ENCODE data around the gene GUCD1.
"Not testable (repeated sequence)": the region's sequence is repeated elsewhere in the genome, so short reads cannot be mapped to it uniquely, and the experiment has no call there.

The GUCD1 gene

DNA sequence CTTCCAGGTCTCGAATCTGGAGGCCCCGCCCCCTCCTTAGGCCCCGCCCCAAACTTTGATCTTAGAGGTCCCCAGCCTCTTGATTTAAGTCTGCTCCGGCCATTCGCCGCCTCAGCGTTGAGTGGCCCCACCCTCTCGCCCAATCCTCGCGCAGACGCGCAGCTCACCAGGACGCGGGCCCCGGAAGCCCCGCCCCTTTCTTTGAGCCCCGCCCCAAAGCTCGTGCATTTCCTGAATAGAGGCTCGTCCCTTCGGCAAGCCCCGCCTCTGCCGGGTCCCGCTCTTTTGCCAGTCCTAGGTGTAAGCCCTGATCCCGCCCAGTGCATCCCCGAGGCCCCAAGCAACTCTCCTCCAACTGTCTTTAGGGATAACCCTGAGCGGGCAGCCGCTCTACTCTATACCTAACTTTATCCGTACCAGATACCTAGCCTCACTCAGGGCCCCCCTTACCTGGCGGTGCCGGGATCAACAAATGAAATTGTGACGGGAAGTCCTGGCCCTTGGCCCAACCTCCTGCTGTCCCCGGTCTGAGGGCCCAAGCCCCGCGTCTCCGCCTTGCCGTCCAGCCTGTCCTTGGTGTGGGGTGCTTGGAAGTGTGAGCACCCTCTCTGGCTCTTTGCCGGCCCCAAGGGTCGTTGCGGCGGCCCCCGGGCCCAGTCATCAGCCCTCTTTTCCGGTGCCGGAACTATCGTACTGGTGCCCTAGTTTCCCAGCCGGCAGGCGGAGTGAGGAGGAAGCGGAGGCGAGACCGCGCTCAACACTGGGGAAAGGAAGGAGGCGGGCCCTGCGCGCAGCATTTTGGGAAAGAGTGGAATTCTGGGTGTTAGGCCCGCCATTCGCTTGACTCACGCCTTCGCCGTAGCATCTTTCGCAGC is 464 bp upstream of the GUCD1 start, which contains the start of gene SNRPD3:
Gene SNRPD3, plus strand, starts transcription at position 835 of the 875 bp plus-strand sequence. CDS start 1,676 bp downstream, outside the sequence.
- H3K27me3 ChIP-seq (ENCODE audit: control insufficient read depth, insufficient read depth, low read length) = no peaks in the 10 kb centered on the region
- peaks cover 38% of the 10 kb centered on the region for H3K36me3 ChIP-seq (ENCODE audit: control insufficient read depth, insufficient read depth, low read length)
- H3K9me3 ChIP-seq (ENCODE audit: control insufficient read depth, insufficient read depth, low read length) = no peaks in the 10 kb centered on the region
- peak within 1 kb of the TSS; percentile 94 for H3K4me3 ChIP-seq (ENCODE audit: low read depth, low read length)
- H3K27ac ChIP-seq (ENCODE audit: low read depth, low read length) = peak within 1 kb of the TSS; percentile 97
- H3K9ac ChIP-seq (ENCODE audit: low read depth, low read length) = peak within 1 kb of the TSS; percentile 95
- H3K4me1 ChIP-seq (ENCODE audit: control insufficient read depth, insufficient read depth, low read length) = peaks cover 16% of the 10 kb centered on the region

DNA sequence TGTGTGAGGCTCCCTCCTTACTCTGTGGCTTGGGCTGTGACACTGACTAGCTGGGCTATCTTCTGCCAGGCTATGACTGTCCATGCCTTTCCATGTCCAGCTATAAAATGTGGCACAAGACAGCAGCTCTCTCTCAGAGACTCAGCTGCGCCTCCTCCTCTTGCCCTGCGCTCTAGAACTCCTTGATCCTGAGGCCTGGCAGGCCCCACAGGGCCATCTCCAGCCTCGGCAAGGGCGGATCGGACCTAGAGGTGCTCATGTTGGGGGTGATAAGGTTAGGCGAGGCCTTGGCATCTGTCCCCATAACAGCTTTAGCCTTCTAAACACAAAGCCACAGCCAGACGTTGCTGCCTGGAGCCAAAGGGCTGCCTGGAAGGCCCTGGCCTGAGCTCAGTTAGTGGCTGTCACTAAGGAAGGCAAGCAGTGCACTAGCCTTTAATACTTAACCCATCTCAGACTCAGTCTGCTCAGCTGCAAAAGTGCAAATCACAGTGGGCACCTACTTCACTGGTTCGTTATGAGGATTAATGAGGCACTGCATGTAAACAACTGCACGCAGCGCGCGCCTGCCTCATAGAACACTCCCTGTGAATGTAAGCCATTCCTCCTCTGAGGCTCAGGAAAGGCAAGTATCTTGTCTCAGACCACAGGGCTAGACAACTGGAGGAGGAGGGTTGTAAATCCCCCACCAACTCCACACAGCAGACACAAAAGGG is 1.2 kb downstream of the GUCD1 start:
- Histone ChIP-seq H3K4me1 (ENCODE audit: control insufficient read depth, insufficient read depth, low read length) (peaks cover 16% of the 10 kb centered on the region), H3K36me3 (ENCODE audit: control insufficient read depth, insufficient read depth, low read length) (peaks cover 29% of the 10 kb centered on the region), H3K27ac (ENCODE audit: low read depth, low read length) (no peak overlapping the region), H3K9me3 (ENCODE audit: control insufficient read depth, insufficient read depth, low read length) (no peaks in the 10 kb centered on the region), H3K4me3 (ENCODE audit: low read depth, low read length) (peak overlapping the region; percentile 92), H3K27me3 (ENCODE audit: control insufficient read depth, insufficient read depth, low read length) (no peaks in the 10 kb centered on the region), H3K9ac (ENCODE audit: low read depth, low read length) (peak overlapping the region; percentile 87; the same call in 1 of the 2 replicates)

DNA sequence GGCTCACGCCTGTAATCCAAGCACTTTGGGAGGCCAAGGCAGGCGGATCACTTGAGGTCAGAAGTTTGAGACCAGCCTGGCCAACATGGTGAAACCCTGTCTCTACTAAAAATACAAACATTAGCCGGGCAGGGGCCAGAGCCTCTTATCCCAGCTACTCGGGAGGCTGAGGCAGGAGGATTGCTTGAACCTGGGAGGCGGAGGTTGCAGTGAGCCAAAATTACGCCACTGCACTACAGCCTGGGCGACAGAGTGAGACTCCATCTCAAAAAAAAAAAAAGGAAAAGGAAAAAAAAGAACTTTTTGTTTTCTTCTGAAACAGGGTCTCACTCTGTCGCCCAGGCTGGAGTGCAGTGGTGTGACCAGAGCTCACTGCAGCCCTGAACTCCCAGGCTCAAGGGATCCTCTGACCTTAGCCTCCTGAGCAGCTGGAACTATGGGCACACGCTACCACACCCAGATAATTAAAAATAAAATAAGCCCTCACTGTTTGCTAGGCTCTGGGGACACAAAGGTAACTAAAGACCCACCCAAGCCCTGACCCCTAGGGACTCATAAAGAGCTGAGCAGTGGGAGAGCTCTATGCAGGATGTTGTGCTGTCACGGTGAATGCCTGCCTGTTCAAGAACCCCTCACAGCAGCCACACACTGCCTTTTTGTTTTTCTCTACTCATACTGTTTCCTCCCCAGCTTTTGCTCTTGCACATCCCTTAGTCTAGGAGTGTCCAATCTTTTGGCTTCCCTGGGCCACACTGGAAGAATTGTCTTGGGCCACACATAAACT is 2.2 kb downstream of the GUCD1 start:
- not testable (repeated sequence) for H3K27ac ChIP-seq (ENCODE audit: low read depth, low read length); H3K27me3 ChIP-seq (ENCODE audit: control insufficient read depth, insufficient read depth, low read length); H3K9me3 ChIP-seq (ENCODE audit: control insufficient read depth, insufficient read depth, low read length); H3K9ac ChIP-seq (ENCODE audit: low read depth, low read length); H3K4me3 ChIP-seq (ENCODE audit: low read depth, low read length)
- peaks cover 29% of the 10 kb centered on the region for H3K36me3 ChIP-seq (ENCODE audit: control insufficient read depth, insufficient read depth, low read length)
- H3K4me1 ChIP-seq (ENCODE audit: control insufficient read depth, insufficient read depth, low read length) = peaks cover 16% of the 10 kb centered on the region

DNA sequence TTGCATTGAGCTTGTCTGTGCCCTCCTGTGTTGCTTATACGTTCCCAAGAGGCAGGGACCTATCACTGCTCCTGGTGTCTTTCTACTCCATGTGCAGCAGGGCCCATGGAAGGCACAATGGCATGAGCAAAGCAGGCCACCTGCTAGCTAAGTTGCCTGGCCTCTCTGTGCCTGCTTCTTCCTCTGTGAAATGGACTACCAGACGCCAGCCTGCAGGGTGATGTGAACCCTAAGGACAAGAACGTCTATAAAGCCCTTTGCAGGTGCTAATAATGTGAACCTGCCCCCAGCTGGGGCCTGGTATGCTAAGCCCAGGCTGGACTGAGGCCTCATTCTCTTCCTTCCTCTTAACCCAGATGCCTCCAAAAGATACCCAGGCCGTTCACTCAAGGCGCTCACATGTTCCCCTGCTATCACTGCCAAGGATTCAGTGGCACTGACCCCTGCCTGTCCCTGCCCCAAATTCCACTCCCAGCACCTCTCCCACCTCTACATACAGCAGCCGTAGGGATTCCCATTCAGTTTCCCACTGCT is 4.0 kb downstream of the GUCD1 start:
- Histone ChIP-seq H3K27ac (ENCODE audit: low read depth, low read length) (peak overlapping the region; percentile 10), H3K4me3 (ENCODE audit: low read depth, low read length) (no peak overlapping the region), H3K27me3 (ENCODE audit: control insufficient read depth, insufficient read depth, low read length) (no peaks in the 10 kb centered on the region), H3K36me3 (ENCODE audit: control insufficient read depth, insufficient read depth, low read length) (peaks cover 36% of the 10 kb centered on the region), H3K9me3 (ENCODE audit: control insufficient read depth, insufficient read depth, low read length) (no peaks in the 10 kb centered on the region), H3K9ac (ENCODE audit: low read depth, low read length) (no peak overlapping the region), H3K4me1 (ENCODE audit: control insufficient read depth, insufficient read depth, low read length) (peaks cover 7% of the 10 kb centered on the region; the same call in 1 of the 2 replicates)

DNA sequence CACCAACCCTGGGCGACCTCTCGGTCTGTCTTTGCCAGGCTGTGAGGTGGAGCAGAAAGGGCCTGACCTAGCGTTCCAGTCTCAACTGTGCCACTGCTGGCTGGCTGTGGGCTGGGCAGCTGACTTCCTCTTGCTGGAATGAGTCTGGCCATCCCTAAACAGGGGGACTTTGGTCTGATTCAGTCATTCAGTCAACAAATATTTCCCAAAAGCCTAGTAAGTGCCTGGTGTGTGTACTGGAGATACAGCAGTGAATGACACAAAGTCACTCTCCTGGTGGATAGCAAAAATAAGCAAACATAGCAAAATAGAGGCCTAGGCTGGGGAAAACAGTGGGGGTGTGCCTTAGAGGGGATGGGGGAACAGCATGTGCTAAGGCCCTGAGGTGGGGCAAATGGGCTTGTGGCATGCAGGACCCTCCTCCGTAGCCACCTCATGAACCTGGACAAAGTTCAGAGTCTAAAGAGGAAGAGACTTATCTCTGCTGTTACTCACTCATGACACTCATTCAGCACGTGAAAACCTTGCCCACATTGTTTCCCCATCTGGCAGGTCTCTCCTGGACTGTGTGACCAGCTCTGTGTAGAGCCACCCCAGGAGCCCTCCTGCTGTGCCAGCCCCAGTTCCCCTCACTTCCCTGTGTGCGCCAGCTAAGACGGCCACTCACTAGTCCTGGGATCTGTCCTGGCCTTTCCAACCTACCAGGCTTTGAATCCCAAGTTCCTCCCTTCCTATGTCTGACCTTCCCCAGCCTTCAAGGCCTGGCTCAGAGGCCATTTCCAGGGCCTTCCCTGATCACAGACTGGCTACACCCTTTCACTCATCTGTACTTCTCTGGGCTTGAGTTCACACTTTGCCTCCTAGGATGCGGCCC is 4.7 kb downstream of the GUCD1 start:
- Histone ChIP-seq H3K27me3 (ENCODE audit: control insufficient read depth, insufficient read depth, low read length) (no peaks in the 10 kb centered on the region), H3K36me3 (ENCODE audit: control insufficient read depth, insufficient read depth, low read length) (peaks cover 37% of the 10 kb centered on the region), H3K27ac (ENCODE audit: low read depth, low read length) (peak overlapping the region; percentile 10), H3K4me1 (ENCODE audit: control insufficient read depth, insufficient read depth, low read length) (peaks cover 7% of the 10 kb centered on the region; the same call in 1 of the 2 replicates), H3K4me3 (ENCODE audit: low read depth, low read length) (no peak overlapping the region), H3K9ac (ENCODE audit: low read depth, low read length) (no peak overlapping the region), H3K9me3 (ENCODE audit: control insufficient read depth, insufficient read depth, low read length) (no peaks in the 10 kb centered on the region)

DNA sequence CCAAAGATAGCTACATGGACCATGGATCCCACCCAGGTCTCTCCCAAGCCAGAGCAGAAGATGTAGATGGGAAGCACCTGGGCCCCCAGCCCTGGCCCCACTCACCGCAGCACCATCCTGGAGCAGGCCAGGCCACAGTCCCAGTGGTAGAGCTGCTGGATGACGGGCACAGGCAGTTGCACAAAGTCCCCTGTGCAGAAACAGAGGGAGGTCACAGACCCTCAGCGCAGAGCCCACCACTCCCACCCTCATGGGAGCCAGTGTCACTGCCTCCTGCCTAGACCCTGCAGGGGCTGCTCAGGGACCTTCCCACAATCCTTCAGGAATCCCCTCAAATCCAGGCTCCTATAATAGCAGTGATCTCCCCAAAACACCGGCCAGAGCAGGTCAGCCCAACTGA is 6.1 kb downstream of the GUCD1 start:
- peaks cover 52% of the 10 kb centered on the region for H3K36me3 ChIP-seq (ENCODE audit: control insufficient read depth, insufficient read depth, low read length)
- no peak overlapping the region for H3K9ac ChIP-seq (ENCODE audit: low read depth, low read length)

DNA sequence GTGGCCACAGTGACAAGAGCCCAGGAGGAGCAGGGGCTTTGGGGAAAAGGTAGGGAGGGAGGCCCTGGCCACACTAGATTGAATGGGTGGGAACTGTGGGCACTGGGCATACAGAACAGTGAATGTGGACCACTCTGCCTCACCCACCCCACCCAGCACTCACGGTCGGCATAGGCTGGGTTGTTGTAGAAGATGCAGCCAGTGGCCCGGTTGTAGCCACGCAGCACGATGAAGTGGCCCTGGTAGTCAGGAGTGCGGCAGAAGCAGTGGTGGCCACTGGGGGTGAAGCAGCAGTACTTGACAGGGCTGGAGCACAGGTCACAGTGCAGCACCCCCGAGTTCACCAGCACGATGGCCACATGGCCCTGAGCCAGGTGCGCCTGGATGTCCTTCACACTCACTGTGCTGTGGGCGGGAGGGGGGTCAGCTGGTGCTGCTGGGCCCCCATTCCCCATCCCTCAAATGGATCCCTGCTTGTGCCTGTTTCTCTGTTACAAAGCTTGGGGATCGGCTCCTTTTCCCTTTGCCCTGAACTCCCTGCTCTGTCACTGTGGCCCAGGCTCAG is 11.2 kb downstream of the GUCD1 start:
- Histone ChIP-seq H3K27ac (ENCODE audit: low read depth, low read length) (no peak overlapping the region), H3K4me1 (ENCODE audit: control insufficient read depth, insufficient read depth, low read length) (no peaks in the 10 kb centered on the region), H3K27me3 (ENCODE audit: control insufficient read depth, insufficient read depth, low read length) (no peaks in the 10 kb centered on the region), H3K4me3 (ENCODE audit: low read depth, low read length) (no peak overlapping the region), H3K9me3 (ENCODE audit: control insufficient read depth, insufficient read depth, low read length) (no peaks in the 10 kb centered on the region), H3K9ac (ENCODE audit: low read depth, low read length) (no peak overlapping the region), H3K36me3 (ENCODE audit: control insufficient read depth, insufficient read depth, low read length) (peaks cover 84% of the 10 kb centered on the region)

More for the DNA sequence above, 6.1 kb downstream of the GUCD1 start:
- Histone ChIP-seq H3K27me3 (ENCODE audit: control insufficient read depth, insufficient read depth, low read length) (no peaks in the 10 kb centered on the region), H3K4me1 (ENCODE audit: control insufficient read depth, insufficient read depth, low read length) (peaks cover 4% of the 10 kb centered on the region; the same call in 1 of the 2 replicates), H3K27ac (ENCODE audit: low read depth, low read length) (no peak overlapping the region), H3K4me3 (ENCODE audit: low read depth, low read length) (no peak overlapping the region), H3K9me3 (ENCODE audit: control insufficient read depth, insufficient read depth, low read length) (no peaks in the 10 kb centered on the region)

DNA sequence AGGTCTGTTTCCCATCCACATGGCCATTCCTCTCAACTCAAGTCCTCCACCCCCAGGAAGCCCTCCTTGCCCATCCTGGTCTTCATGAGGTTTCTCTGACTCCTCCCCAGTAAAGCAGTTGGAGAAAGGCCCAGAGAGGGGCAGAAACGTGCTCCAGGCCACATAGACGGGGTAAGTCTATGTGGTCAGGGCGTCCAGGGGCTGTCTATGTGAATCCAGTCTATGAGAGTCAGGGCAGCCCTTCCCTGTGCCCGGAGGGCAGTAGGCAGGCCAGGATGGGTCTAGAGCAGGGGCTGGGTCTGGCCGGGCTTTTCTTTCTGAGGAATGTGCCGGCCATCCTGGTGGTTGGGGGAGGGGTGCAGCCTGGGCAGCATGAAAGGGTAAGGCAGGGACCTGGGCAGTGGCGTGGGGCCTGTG is 11.7 kb downstream of the GUCD1 start:
- Histone ChIP-seq H3K9me3 (ENCODE audit: control insufficient read depth, insufficient read depth, low read length) (no peaks in the 10 kb centered on the region), H3K4me3 (ENCODE audit: low read depth, low read length) (no peak overlapping the region), H3K27me3 (ENCODE audit: control insufficient read depth, insufficient read depth, low read length) (no peaks in the 10 kb centered on the region), H3K27ac (ENCODE audit: low read depth, low read length) (no peak overlapping the region), H3K4me1 (ENCODE audit: control insufficient read depth, insufficient read depth, low read length) (no peaks in the 10 kb centered on the region), H3K9ac (ENCODE audit: low read depth, low read length) (no peak overlapping the region), H3K36me3 (ENCODE audit: control insufficient read depth, insufficient read depth, low read length) (peaks cover 78% of the 10 kb centered on the region)

DNA sequence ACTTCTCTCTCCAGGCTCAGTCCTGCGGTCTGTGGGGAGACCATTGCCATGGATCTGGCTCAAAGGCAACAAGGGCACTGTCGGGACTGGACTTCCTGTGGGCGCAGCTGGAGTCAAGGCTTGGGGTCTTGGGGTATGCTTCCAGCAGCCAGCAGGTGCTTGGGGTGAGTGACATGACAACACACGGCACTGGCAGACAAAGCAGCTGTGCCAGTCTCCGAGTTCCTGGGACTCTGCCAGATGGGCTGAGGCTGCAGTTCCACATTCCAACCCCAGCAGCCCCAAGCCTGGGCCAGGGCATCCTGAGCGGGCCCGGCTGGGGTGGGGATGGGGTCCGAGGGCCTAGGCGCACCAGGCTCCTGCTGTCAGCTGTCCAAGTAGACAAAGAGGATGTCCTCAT is 12.3 kb downstream of the GUCD1 start:
- peaks cover 73% of the 10 kb centered on the region for H3K36me3 ChIP-seq (ENCODE audit: control insufficient read depth, insufficient read depth, low read length)
- no peaks in the 10 kb centered on the region for H3K27me3 ChIP-seq (ENCODE audit: control insufficient read depth, insufficient read depth, low read length)
- H3K9me3 ChIP-seq (ENCODE audit: control insufficient read depth, insufficient read depth, low read length) = no peaks in the 10 kb centered on the region
- H3K27ac ChIP-seq (ENCODE audit: low read depth, low read length) = no peak overlapping the region
- no peak overlapping the region for H3K4me3 ChIP-seq (ENCODE audit: low read depth, low read length)
- H3K4me1 ChIP-seq (ENCODE audit: control insufficient read depth, insufficient read depth, low read length) = no peaks in the 10 kb centered on the region
- H3K9ac ChIP-seq (ENCODE audit: low read depth, low read length) = no peak overlapping the region; the same call in 1 of the 2 replicates
